Stomach smooth muscle (tissue), 2 donors: Measurements from ENCODE around the gene ZNF438.
"Not testable (repeated sequence)": the region's sequence is repeated elsewhere in the genome, so short reads cannot be mapped to it uniquely, and the experiment has no call there.

ENCODE experiments used
- H3K27ac ChIP-seq: one replicate; pipeline ENCODE4 v1.7.0; 2013; ENCODE audit warnings: mild to moderate bottlenecking, low read length, inconsistent platforms
- H3K27me3 ChIP-seq, 2 donors: one replicate each; pipeline ENCODE4 v1.7.0; 2013; ENCODE audit warnings: low read length in 2 of 2; ENCODE audit not compliant: insufficient read depth in 2 of 2, control insufficient read depth in 1 of 2
- H3K36me3 ChIP-seq, 2 donors: one replicate each; pipeline ENCODE4 v1.7.0; 2013; ENCODE audit warnings: low read length in 2 of 2; ENCODE audit not compliant: control insufficient read depth in 2 of 2, insufficient read depth in 2 of 2
- H3K4me1 ChIP-seq: one replicate; pipeline ENCODE4 v1.7.0; 2013; ENCODE audit warnings: low read length; ENCODE audit not compliant: control insufficient read depth, insufficient read depth
- H3K4me3 ChIP-seq, 2 donors: one replicate each; pipeline ENCODE4 v1.7.0; 2013; ENCODE audit warnings: low read length in 2 of 2
- H3K9ac ChIP-seq, 2 donors: one replicate each; pipeline ENCODE4 v1.7.0; 2013; ENCODE audit warnings: low read length in 2 of 2, mild to moderate bottlenecking in 1 of 2
- H3K9me3 ChIP-seq, 2 donors: one replicate each; pipeline ENCODE4 v1.7.0; 2013; ENCODE audit warnings: low read length in 2 of 2; ENCODE audit not compliant: control insufficient read depth in 2 of 2
- donor health status: healthy.
- donor health status: Pancreatic carcinoma.

The ZNF438 gene

GRCh38 chr10:30810416-30810815 is 221.2 kb downstream of the ZNF438 start:
- no peak overlapping the region for H3K9ac ChIP-seq
- H3K27me3 ChIP-seq, result no peaks in the 10 kb centered on the region
- no peak overlapping the region for H3K4me3 ChIP-seq
- peaks cover 47% of the 10 kb centered on the region for H3K4me1 ChIP-seq
- H3K9me3 ChIP-seq, result no peaks in the 10 kb centered on the region
- no peaks in the 10 kb centered on the region for H3K36me3 ChIP-seq
- H3K27ac ChIP-seq, result peak overlapping the region; percentile 75

GRCh38 chr10:30806850-30807249 is 224.8 kb downstream of the ZNF438 start:
- H3K9me3 ChIP-seq, result no peaks in the 10 kb centered on the region
- H3K27me3 ChIP-seq, result no peaks in the 10 kb centered on the region
- H3K27ac ChIP-seq, result no peak overlapping the region
- H3K9ac ChIP-seq, result no peak overlapping the region
- H3K4me3 ChIP-seq, result no peak overlapping the region
- peaks cover 36% of the 10 kb centered on the region for H3K4me1 ChIP-seq
- H3K36me3 ChIP-seq, result no peaks in the 10 kb centered on the region

DNA sequence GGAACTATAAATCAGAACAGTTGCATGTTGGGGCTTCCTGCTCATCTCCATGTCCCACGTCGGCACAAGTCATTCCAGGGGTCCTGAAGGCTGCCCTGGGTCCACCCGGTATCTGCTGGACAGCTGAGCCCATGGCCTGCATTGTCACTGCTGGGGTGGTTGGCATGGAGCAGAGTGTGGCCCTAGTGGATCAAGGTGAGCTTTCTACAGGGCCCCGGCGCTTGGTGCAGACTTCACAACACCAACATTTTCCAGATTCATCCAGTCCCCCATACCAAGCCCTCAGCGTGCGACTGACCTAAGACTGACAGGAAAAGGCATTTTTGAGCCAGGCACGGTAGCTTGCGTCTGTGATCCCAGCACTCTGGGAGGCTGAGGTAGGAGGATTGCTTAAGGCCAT is 226.6 kb downstream of the ZNF438 start:
- H3K27ac ChIP-seq, result peak overlapping the region; percentile 41

DNA sequence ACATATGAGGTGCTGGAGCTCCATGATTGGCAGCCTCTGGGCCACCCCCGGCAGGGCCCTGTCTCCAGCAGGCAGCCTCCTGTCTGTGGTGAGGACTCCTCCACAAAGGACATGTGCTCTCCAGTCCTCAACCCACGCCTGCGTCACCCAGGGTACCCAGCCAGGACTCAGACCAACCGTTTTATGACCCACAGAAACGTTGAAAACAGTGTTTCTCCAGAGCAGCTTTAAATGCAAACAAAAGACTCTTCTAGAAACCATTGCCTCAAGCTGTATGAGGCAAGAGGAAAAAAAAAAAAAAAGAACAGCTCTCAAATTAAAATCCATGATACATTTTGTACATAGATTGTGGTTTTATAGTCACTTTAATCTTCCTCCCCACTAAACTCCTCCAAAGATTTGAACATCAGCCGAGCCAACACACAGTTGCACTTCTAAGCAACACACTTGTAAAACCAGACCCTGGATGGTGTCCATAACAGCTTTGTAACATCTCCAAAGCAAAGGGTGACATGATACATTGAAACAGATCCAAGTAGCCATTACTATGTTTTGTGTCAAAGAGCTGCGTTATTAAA is 227.1 kb downstream of the ZNF438 start:
- Histone ChIP-seq H3K36me3 (no peaks in the 10 kb centered on the region), H3K27ac (peak overlapping the region; percentile 46)

More for the DNA sequence above, 226.6 kb downstream of the ZNF438 start:
- Histone ChIP-seq H3K4me1 (peaks cover 23% of the 10 kb centered on the region), H3K9ac (no peak overlapping the region), H3K4me3 (no peak overlapping the region), H3K27me3 (no peaks in the 10 kb centered on the region), H3K9me3 (no peaks in the 10 kb centered on the region), H3K36me3 (no peaks in the 10 kb centered on the region)

GRCh38 chr10:30803892-30804322 is 227.8 kb downstream of the ZNF438 start:
- H3K27ac ChIP-seq, result peak overlapping the region; percentile 46
- no peaks in the 10 kb centered on the region for H3K27me3 ChIP-seq
- no peaks in the 10 kb centered on the region for H3K36me3 ChIP-seq
- peak overlapping the region; percentile 17 to 20 for H3K4me3 ChIP-seq
- H3K4me1 ChIP-seq, result peaks cover 22% of the 10 kb centered on the region
- H3K9me3 ChIP-seq, result no peaks in the 10 kb centered on the region
- peak overlapping the region in 1 of 2 donors; percentile 24 for H3K9ac ChIP-seq

More for the DNA sequence above, 227.1 kb downstream of the ZNF438 start:
- H3K4me1 ChIP-seq, result peaks cover 22% of the 10 kb centered on the region
- H3K27me3 ChIP-seq, result no peaks in the 10 kb centered on the region
- H3K9ac ChIP-seq, result peak overlapping the region in 1 of 2 donors; percentile 24
- peak overlapping the region; percentile 8 to 20 for H3K4me3 ChIP-seq
- no peaks in the 10 kb centered on the region for H3K9me3 ChIP-seq

GRCh38 chr10:30803058-30803457 is 228.6 kb downstream of the ZNF438 start:
- peaks cover 22% of the 10 kb centered on the region for H3K4me1 ChIP-seq
- no peaks in the 10 kb centered on the region for H3K27me3 ChIP-seq
- no peaks in the 10 kb centered on the region for H3K9me3 ChIP-seq
- no peaks in the 10 kb centered on the region for H3K36me3 ChIP-seq
- peak overlapping the region in 1 of 2 donors; percentile 17 for H3K4me3 ChIP-seq
- no peak overlapping the region for H3K9ac ChIP-seq
- no peak overlapping the region for H3K27ac ChIP-seq

- no peaks in the 10 kb centered on the region for H3K27me3 ChIP-seq
- H3K9me3 ChIP-seq, result no peaks in the 10 kb centered on the region
- no peak overlapping the region for H3K9ac ChIP-seq
- peaks cover 22% of the 10 kb centered on the region for H3K4me1 ChIP-seq
- H3K27ac ChIP-seq, result no peak overlapping the region
- no peaks in the 10 kb centered on the region for H3K36me3 ChIP-seq
- H3K4me3 ChIP-seq, result no peak overlapping the region
Measured at GRCh38 chr10:30800368-30800767, 231.3 kb downstream of the ZNF438 start.

DNA sequence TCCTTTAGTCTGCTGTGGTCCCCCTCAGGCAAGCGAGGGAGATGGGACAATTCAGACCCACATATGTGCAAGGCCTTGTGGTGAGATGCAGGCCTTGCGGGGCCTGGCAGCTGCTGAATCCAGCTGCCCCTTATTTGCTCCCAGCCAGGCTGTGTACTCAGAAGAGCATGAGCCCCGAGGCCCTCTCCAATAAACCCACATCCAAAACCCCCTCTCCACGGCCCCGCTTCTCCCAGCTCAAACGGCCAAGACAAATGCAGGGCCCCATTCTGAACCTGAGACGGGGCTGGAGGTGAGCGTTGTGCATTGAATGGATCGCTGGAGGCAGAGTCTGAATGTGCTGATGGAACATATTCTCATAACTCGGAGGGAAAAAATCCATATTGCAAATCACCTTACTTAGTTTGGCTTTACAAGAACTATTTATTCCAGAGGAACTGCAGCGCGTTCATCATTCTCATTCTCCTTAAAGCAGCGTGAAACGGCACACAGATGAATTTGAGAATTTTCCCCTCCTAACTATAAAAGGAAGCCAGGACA is 232.9 kb downstream of the ZNF438 start:
- no peak overlapping the region for H3K4me3 ChIP-seq
- no peaks in the 10 kb centered on the region for H3K27me3 ChIP-seq
- H3K36me3 ChIP-seq, result no peaks in the 10 kb centered on the region
- no peaks in the 10 kb centered on the region for H3K9me3 ChIP-seq
- peaks cover 9% of the 10 kb centered on the region for H3K4me1 ChIP-seq
- H3K27ac ChIP-seq, result no peak overlapping the region
- no peak overlapping the region for H3K9ac ChIP-seq

GRCh38 chr10:30795024-30795423 is 236.6 kb downstream of the ZNF438 start:
- H3K4me1 ChIP-seq, H3K9me3 ChIP-seq, H3K9ac ChIP-seq, H3K4me3 ChIP-seq, H3K27ac ChIP-seq, H3K27me3 ChIP-seq, H3K36me3 ChIP-seq: not testable (repeated sequence)
